GM19397 (cell line): ENCODE results near the gene PRR15L.
"Not testable (repeated sequence)": the region's sequence is repeated elsewhere in the genome, so short reads cannot be mapped to it uniquely, and the experiment has no call there.

ENCODE experiments used
- ATAC-seq: cut with Tn5 transposase; IDR thresholded peaks from one replicate; pipeline ENCODE4 v1.9.1; 2021; ENCODE audit warnings: mild to moderate bottlenecking, moderate library complexity; ENCODE audit not compliant: unreplicated experiment

Gene PRR15L, protein sequence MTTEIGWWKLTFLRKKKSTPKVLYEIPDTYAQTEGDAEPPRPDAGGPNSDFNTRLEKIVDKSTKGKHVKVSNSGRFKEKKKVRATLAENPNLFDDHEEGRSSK

DNA sequence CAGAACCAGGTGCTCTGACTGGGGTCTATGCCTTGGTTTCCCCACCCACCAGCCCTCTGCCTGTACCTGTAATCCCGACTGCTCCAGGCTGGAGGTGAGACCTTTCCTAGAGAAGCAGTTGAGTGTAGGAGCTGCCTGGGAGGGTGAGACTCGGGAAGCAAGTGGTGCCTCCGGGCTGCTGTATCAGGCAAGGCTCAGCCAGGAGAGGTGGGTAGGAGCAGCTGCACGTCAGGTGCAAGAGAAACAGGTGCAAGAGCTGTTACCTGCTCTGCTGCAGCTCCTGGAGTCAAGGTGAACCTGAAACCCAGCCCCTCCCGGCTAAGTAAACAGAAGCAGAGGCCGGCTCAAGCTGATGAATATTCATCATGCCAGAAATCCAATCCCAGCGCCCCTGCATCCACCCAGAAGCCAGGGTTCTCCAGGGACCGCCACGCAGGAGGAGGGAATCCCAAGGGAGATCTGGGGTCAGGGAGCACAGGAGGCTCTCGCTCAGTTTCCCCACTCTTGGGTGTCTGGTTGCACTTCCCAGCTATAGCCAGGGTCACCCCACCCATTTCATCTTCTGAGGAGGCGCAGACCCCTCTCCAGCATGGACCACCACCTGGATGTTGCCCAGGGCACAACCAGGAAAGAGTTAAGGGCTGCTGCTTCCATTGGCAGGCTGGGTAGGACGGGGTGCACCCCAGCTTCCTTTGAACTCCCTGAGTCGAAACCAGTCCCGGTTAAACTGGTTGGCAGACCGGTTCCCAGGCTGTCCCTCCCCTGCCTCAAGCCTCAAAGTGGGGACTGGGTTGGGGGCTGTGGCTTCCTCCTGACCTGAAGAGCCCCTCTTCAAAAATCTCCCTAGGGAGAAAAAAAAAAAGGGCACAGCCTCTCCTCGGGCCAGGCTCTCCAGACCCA, at the start of gene PRR15L:
Gene PRR15L, minus strand, starts transcription at position 293 of the 900 bp plus-strand sequence. CDS start 4,649 bp downstream, outside the sequence.
- ATAC-seq: no peak

DNA sequence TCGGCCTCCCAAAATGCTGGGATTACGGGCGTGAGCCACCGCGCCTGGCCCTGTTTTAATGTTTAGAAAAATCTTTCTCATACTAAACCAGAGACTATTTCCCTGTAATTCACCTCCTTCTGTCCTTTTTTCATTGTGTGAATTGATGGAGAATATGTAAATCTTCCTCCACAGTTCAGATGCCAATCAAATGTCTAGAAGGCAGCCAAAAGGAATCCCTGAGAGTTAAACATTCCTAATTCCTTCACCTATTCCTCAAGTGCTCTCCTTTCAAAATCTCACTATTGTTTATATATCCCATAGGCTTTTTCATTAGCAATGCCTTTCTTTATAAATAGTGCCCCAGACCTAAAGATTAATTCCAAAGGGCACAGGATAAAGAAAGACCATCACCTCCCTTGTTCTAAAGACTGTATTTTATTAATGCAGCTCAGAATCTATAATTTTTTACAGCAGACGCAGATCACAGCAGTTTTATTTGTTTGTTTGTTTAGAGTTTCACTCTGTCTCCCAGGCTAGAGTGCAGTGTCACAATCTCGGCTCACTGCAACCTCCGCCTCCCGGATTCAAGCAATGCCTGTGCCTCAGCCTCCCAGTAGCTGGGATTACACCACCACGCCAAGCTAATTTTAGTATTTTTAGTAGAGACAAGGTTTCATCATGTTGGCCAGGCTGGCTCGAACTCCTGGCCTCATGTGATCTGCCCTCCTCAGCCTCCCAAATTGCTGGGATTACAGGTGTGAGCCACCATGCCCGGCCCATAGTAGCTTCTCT, 49.4 kb upstream of the PRR15L start:
- ATAC-seq: no peak

DNA sequence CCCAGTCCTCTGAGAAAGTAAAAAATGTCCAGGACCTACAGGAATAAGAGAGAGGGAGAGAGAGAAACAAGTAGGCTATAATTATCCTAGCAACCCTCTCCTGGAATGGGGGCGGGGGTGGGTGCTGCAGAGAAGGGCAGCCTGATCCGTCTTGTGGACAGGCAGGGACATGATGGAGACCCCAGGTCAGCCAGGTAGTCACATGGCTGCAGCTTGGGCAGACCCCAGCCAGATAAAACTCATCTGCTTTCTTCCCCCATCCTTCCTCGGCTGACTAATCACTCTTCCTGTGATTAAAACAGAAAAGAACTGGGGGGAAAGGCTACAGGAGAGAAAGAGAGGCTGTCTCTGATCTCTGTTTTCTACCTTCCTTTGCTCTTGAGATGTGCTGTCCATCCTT, 47.3 kb upstream of the PRR15L start:
- no peak for ATAC-seq

DNA sequence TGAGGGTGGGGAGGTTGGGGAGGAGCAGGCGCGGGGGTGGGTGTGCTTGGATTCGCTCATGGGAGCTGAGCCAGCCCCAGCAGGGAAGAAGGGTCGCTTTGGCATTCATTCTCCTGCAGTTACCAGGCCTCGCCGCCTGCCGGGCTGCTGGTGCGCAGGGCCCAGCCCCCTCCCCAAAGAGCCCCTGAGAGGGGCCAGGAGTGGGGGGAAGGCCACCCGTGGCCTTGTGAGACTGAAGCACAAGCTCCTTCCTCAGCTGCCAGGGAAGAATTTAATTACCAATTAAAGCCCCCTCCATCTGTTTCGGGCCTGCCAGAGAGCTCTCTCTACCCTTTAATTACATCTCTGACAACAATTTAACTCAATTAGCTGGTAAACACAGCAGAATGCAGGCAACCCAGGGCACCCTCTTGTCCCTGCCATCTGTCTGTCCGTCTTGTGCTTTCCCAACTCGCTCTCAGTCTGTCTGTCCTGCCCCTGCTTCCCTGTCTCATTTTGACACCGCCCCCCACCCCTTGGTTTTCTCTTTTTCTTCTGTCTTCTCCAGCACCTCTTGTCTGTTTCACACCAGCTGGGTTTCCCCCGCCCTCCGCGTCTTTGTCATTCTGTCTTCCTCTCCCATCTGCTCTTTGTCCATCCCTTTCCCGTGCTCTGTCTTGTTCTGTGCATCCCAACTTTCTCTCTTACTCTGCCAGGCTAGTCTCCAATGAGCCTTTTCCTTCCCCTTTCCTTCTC, 45.9 kb upstream of the PRR15L start:
- ATAC-seq: no peak

DNA sequence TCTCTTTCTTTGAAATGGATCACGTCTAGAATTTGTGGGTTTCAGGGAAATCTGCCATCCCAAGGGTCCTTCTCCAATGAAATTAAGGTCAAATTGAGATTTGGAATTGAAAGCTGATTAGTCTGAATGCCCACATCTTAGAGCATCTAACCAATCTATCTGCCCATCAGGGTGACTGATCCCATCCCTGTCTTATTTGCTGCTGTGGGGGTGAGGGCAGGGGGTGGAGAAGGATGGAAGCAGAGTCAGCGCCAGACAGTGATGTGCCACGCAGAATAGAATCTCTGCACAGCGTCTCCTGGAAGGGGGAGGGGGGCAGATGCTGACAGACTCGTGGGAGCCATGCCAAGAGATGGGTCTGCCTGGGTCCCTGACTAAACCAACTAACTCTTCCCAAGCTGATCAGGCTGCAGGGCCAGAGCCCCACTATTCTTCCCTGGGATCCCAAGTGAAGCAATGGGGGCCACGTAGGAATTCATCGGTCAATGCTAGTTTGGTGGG, 45.3 kb upstream of the PRR15L start:
- no peak for ATAC-seq

DNA sequence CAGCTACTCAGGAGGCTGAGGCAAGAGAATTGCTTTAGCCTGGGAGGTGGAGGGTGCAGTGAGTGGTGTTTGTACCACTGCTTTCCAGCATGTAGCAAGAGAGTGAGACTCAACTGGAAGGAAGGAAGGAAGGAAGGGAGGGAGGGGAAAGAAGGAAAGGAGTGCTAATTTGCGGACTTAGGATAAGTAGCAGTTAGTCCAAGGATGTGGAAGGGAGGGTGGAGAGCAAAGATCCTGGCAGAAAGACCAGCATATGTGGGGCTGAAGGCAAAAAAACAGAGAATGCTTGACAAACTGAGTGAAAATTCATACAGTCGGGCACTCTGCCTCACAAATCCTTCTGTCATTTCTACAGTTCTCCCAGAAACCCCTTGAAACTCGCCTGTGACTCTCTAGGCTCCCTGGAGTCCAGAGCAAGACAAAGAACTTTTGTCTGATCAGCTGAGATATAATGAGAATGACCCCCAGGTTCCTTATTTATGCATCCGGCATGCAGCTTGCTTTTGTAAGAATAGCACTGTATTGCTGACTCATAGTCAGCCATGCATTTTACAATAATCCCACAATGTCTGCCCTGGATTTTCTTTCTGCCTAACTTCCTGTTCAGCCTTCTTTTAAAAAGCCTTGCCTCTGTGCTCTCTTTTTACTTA, 44.7 kb upstream of the PRR15L start:
- no peak for ATAC-seq

DNA sequence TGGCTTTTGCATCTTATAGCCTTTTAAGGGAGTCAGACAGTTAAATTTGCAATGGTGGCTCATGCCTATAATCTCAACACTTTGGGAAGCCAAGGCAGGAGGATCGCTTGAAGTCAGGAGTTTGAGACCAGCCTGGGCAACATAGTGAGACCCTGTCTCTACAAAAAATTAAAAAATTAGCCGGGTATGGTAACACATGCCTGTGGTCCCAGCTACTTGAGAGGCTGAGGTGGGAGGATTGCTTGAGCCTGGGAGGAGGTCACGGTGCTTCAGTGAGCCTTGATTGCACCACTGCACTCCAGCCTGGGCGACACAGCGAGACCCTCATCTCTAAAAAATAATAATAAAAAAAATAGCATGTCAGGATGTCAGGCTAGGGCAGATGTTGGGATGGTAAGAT, 44.0 kb upstream of the PRR15L start:
- not testable (repeated sequence) for ATAC-seq

DNA sequence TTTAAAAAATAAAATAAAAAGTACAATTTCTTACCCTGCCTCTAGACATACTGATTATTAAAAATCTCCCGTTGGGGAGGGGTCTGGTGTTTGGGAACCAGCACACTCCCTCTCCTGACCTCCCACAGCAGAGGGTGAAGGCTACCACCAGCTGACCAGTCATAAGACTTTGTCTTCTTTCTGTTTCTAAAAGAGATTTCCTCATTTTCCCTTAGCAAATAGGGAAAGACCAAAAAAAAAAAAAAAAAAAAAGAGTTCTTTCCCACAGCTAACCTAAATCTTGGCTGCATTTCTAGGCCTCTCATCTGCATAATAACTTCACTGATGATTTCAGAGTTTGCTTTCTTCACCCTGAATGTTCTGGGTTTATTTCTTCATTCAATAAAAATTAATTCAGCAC, 43.5 kb upstream of the PRR15L start:
- no peak for ATAC-seq

DNA sequence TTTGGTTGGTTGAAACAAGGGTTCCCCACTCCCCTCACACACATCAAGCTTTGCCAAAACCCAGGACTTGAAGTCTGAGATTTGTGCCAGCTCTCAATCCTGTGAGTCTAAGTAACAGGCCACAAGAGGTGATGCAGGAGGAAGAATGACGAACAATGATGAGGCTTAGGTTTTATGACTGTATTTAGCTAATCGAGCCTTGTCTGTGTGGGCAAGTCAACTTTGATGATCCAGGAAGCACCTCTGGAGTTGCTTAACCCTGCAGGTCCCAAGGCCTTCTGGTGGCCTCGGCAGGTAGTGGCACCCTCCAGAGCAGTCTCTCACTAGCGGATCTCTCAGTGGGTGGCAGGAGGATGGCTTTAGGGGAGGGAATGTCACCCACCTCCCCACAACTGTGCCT, 41.9 kb upstream of the PRR15L start:
- ATAC-seq: no peak

DNA sequence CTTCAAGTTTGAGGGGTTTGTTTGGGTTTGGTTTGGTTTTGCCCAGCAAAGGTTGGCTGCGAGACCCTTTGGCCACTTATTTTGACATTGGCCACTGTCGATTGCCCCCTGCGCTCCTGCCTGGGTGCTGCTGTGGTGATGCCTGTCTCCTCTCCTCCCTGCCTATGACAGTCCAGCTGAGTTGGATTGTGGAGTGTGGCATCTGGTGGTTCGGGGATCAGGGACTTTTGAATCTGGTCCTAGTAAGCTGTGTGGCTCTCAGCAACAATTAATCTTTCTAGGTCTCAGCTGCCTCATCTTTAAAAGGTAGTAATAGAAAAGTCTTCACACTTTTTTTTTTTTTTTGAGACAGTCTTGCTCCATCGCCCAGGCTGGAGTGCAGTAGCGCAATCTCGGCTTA, 40.4 kb upstream of the PRR15L start:
- no peak for ATAC-seq

DNA sequence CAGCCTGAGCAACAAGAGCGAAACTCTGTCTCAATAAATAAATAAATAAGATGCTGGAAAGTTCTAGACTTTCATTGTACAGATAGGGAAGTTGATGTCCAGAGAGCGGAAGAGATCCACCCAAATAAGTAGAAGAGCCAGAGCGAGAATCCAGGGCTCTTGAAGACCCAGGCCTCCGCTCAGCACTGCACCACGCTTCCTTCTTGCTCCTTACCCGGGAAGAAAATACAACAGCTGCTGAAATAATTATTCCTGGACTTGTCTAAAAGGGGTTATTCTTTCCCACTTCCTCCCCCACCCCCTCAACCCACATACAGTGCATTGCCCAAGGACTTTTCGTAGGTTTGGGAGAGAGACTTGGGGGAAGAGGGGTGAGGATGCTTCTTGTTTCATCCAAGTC, 39.9 kb upstream of the PRR15L start:
- ATAC-seq: no peak

DNA sequence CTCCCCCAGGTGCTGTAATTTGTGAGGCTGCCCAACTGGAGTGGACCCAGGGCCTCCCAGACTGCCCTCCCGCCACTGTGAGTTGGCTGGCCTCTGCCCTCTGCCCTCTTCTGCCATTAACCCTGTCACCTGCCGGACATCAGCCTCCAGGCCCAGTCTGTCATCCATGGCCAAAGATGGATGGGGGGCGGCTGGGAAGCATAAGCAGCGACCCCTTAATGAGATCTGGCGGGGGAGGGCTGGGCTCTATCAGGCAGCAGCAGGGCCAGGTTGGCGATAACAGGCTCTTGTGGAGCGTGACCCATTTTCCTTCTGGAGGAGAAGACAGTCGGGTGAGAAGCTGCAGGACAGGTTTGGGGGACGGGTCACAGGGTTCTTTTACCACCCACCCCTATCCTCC, 38.5 kb upstream of the PRR15L start:
- ATAC-seq: no peak

DNA sequence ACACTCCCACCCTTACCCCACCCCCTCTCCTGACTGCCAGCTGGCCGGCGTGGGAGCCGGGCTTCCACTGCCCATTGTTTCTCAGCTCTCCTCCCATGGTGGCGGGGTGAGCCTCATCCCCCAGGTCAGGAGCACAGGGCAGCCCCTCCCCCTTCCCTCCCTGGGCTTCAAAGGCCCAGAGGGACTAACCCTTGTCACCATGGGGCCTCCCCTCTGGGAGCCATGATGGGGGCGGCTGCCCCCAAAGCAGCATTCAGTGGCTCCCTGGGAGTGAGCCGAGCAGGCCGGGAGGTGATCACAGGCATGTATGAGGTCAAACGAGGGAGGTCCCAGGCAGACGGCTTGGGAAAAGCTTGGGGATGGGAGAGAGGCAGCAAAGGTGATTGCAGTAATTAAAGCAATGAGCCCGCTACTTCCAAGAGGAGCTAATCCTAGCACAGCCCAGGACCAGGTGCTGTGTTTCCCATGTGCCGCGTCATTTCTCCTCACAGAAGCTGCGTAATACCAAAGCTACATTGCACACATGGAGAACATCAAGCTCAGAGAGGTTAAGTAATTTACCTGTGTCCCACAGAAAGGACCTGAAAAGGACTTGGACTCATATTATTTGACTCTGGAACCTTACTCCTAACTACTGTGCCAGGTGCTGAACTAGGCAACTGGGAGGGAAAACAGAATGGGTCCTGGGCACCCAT, 37.7 kb upstream of the PRR15L start:
- ATAC-seq: no peak

DNA sequence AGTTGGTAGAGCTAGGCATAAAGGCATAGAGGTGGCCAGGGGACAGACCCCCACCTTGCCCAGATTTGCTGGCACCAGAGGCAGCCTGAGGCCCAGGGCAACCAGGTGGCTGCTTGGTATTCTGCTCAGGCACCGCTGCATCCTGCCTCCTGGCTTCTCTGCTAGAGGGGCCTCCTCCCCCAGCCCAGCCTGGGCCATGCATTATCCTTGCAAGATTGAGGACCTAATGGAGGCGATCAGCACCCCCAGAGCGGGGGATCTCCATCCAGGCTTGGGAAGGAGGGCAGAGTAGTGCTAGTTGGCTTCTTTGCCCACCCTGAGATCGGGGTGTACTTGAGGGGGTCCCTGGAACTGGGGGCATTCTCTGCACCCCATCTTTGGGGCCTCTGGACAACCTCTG, 37.0 kb upstream of the PRR15L start:
- no peak for ATAC-seq

DNA sequence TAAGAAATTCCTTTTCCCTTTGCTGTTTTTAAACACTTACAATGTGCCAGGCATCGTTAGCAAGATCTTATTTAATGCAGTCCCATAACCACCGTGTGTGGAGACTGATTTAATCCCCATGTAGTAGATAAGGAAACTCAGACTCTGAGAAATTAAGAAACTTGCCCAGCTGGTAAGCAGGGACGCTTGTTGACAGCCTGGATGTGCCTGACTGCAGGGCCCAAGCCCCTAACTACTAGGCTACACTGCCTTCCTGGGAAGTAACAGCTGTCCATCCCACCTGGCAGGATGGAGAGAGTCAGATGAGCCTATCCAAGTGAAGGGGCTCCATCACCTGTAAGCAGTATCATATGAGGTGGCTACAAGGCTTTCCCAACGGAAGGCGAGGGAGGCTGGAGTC, 36.3 kb upstream of the PRR15L start:
- no peak for ATAC-seq

DNA sequence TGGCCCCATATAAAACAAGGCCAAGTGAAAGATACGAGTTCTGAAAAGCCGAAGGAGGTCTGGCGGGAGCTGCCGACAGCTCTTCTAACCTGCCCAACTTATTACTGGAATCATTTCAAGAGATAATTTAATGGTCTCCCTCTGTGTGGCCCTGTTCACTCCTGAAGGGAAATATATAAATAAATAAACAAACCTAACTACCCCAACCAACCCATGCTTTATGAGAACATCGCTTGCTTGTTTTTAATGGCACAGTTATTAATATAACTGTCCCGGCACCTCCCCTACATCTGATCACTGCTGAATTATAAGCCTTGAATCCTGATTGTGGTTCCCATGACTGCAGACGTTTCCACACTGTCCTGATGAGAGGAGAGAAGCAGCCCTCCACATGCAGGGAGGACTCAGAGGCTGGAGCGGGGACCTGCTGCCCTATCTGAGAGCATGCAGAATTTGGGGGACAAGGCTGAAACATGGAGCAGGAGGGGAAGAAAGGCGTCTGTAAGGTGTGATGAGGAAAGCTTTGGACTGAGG, 35.4 kb upstream of the PRR15L start:
- ATAC-seq: no peak

DNA sequence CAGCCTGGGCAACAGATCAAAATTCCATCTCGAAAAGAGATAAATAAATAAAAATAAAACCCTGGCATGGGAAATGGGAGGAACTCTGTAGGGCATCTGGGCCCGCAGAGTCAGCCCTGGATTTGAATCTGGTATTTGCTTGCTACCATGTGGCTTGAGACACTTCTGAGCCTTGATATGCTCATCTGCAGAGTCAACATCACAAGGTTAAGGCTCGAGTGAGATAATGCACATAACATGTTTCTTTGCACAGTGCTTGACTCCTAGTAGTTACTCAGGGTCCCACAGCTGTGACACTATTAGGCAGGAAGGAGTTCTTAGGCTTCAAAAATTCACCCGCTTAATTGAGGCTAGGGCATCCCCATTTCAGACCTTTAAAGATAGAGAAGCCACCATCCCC, 34.5 kb upstream of the PRR15L start:
- ATAC-seq: no peak

DNA sequence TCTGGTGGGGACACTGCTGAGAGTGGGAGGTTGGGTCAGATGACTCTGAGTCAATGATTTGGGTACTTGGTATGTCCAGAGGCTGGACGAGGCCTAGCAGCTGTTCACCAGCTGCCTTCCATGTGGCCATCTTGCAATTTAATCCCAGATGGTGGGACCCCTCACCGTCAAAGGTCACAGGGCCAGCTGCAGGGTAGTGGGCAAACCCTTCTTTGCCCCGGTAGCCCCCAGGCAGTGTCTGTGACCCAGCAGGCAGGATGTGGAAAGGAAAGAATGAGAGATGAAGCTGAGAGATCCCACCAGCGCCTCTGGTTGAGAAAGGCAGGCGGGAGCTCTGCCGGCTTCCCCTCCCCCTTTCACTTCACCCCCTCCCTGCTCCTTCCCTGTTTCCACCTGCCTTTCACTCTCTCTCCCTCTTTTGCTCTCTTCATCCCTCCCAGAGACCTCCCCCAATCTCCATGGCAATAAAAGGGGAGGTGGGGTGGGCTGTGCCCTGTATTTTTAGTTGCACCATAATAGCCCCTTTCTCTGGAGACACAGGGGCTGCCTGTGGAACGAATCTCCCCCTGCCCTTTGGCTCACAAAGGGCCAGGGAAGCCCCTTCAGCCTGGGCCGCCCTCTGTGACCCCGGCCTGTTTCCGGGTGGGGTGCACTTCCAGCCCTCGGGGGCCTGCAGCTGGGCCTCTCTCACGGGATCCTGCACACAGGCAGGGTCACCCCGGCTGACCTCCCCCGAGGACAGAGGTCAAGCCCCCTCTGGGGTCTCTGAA, 33.5 kb upstream of the PRR15L start:
- no peak for ATAC-seq

DNA sequence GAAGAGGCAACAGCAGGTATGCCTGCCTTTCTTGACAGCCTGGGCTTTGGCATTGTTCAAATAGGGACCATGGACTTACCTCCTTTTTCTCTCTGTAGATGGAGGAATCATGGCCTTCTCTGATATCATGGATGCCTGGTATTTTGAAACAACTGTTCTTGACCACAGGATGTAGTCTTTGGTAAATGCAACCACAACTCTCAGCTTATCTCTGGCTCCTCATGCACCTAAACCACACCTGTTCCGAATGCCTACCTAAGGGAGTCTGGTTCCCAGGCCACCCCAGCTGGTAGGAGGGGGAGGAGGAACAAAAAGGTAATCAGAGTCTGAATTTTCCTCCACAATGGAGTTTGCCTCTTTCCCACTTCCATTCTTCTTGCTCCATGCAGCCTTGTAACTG, 32.0 kb upstream of the PRR15L start:
- ATAC-seq: no peak
